ENCODE measurements around the gene OR10A2.

DNA sequence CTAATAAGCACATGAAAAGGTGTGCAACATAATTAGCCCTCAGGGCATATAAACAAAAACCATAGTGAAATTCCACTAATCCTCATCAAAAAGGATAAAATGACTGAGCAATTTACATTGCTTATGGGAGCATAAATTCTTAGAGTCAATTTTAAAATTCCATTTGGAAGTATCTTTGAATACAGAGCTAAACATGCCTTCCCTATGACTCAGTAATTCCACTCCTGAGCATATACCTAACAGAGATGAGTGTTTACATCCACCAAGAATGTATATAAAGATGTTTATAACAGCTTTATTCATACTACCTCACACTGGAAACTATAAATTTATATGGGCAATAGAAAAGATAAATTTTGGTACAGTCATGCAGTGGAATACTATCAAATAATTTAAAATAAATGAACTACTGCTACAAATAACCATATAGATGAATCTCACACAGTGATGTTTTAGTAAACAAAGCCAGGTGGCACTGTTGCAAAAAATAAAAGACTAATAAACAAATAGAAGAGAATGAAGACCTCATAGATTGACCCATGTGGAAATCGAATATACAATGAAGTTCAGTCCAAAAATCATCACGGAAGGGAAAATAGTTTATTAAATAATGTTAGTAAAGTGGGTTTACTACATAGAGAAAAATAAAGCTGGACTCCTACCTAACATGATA is 37.6 kb downstream of the OR10A2 start:
- TF ChIP-seq, protein P1, sequence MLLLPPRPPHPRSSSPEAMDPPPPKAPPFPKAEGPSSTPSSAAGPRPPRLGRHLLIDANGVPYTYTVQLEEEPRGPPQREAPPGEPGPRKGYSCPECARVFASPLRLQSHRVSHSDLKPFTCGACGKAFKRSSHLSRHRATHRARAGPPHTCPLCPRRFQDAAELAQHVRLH (tag by site-specific recombination; IDR thresholded peaks at IDR 0.05) = no peak
- TF ChIP-seq, protein P2, sequence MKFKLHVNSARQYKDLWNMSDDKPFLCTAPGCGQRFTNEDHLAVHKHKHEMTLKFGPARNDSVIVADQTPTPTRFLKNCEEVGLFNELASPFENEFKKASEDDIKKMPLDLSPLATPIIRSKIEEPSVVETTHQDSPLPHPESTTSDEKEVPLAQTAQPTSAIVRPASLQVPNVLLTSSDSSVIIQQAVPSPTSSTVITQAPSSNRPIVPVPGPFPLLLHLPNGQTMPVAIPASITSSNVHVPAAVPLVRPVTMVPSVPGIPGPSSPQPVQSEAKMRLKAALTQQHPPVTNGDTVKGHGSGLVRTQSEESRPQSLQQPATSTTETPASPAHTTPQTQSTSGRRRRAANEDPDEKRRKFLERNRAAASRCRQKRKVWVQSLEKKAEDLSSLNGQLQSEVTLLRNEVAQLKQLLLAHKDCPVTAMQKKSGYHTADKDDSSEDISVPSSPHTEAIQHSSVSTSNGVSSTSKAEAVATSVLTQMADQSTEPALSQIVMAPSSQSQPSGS (tag by site-specific recombination; IDR thresholded peaks at IDR 0.05; ENCODE audit: low read depth) = no peak
- TF ChIP-seq, protein P3, sequence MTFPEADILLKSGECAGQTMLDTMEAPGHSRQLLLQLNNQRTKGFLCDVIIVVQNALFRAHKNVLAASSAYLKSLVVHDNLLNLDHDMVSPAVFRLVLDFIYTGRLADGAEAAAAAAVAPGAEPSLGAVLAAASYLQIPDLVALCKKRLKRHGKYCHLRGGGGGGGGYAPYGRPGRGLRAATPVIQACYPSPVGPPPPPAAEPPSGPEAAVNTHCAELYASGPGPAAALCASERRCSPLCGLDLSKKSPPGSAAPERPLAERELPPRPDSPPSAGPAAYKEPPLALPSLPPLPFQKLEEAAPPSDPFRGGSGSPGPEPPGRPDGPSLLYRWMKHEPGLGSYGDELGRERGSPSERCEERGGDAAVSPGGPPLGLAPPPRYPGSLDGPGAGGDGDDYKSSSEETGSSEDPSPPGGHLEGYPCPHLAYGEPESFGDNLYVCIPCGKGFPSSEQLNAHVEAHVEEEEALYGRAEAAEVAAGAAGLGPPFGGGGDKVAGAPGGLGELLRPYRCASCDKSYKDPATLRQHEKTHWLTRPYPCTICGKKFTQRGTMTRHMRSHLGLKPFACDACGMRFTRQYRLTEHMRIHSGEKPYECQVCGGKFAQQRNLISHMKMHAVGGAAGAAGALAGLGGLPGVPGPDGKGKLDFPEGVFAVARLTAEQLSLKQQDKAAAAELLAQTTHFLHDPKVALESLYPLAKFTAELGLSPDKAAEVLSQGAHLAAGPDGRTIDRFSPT (tag by site-specific recombination; IDR thresholded peaks at IDR 0.05) = no peak
- TF ChIP-seq, protein P4, sequence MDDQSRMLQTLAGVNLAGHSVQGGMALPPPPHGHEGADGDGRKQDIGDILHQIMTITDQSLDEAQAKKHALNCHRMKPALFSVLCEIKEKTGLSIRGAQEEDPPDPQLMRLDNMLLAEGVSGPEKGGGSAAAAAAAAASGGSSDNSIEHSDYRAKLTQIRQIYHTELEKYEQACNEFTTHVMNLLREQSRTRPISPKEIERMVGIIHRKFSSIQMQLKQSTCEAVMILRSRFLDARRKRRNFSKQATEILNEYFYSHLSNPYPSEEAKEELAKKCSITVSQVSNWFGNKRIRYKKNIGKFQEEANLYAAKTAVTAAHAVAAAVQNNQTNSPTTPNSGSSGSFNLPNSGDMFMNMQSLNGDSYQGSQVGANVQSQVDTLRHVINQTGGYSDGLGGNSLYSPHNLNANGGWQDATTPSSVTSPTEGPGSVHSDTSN (CRISPR knock-in tag; IDR thresholded peaks at IDR 0.05) = no peak
- TF ChIP-seq ZSCAN30 (tag by site-specific recombination; IDR thresholded peaks at IDR 0.05) (no peak), ZFHX2 (tag by site-specific recombination; conservative IDR thresholded peaks at IDR 0.05) (no peak), GLI4 (tag by site-specific recombination; IDR thresholded peaks at IDR 0.05) (no peak), IKZF3 (tag by site-specific recombination; IDR thresholded peaks at IDR 0.05) (no peak), ZXDB (tag by site-specific recombination; IDR thresholded peaks at IDR 0.05) (no peak)
- TF ChIP-seq, protein P5, sequence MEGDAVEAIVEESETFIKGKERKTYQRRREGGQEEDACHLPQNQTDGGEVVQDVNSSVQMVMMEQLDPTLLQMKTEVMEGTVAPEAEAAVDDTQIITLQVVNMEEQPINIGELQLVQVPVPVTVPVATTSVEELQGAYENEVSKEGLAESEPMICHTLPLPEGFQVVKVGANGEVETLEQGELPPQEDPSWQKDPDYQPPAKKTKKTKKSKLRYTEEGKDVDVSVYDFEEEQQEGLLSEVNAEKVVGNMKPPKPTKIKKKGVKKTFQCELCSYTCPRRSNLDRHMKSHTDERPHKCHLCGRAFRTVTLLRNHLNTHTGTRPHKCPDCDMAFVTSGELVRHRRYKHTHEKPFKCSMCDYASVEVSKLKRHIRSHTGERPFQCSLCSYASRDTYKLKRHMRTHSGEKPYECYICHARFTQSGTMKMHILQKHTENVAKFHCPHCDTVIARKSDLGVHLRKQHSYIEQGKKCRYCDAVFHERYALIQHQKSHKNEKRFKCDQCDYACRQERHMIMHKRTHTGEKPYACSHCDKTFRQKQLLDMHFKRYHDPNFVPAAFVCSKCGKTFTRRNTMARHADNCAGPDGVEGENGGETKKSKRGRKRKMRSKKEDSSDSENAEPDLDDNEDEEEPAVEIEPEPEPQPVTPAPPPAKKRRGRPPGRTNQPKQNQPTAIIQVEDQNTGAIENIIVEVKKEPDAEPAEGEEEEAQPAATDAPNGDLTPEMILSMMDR (tag by site-specific recombination; IDR thresholded peaks at IDR 0.05) = no peak
- TF ChIP-seq, protein P6, sequence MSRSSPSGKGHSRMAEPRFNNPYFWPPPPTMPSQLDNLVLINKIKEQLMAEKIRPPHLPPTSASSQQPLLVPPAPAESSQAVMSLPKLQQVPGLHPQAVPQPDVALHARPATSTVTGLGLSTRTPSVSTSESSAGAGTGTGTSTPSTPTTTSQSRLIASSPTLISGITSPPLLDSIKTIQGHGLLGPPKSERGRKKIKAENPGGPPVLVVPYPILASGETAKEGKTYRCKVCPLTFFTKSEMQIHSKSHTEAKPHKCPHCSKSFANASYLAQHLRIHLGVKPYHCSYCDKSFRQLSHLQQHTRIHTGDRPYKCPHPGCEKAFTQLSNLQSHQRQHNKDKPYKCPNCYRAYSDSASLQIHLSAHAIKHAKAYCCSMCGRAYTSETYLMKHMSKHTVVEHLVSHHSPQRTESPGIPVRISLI (tag by site-specific recombination; IDR thresholded peaks at IDR 0.05) = no peak
